ENCODE measurements around the gene DSPP.

DSPP gene

GRCh38 chr4:87579478-87579877 lies 28.9 kb upstream of the DSPP start:
- H3K27ac ChIP-seq (ENCODE audit: extremely low read depth, low read depth, low read length) = no peak overlapping the region
- no peaks in the 10 kb centered on the region for H3K36me3 ChIP-seq (ENCODE audit: control insufficient read depth in 2 of 2, insufficient read depth in 1 of 2, low read length in 2 of 2)
- POLR2A ChIA-PET = no interaction called here
- no peaks in the 10 kb centered on the region for H3K9me3 ChIP-seq (ENCODE audit: control insufficient read depth, insufficient read depth, low read depth, low read length)
- H3K4me3 ChIP-seq (ENCODE audit: low read depth, low read length) = no peak overlapping the region
- no peak for TF ChIP-seq PRDM4 (tag by site-specific recombination; IDR thresholded peaks at IDR 0.05)
- no peak for TF ChIP-seq ZFHX2 (tag by site-specific recombination; conservative IDR thresholded peaks at IDR 0.05)
- no peak for TF ChIP-seq HOXC10 (CRISPR knock-in tag; IDR thresholded peaks at IDR 0.05)
- CTCF ChIA-PET = interaction anchor here (0.7 kb wide), 1 partner anchor 90 kb away, joined by 3 read pairs; no protein-coding TSS in a partner anchor
- H3K4me1 ChIP-seq (ENCODE audit: control insufficient read depth, insufficient read depth, low read length) = no peaks in the 10 kb centered on the region

- CTCF ChIA-PET = interaction anchor here (0.7 to 0.9 kb wide), 2 partner anchors 90 to 307 kb away, joined by 3 read pairs; no protein-coding TSS in a partner anchor
These were observed 28.3 kb upstream of the DSPP start for GRCh38 chr4:87580057-87580456.

More at GRCh38 chr4:87580057-87580456, 28.3 kb upstream of the DSPP start:
- H3K4me3 ChIP-seq (ENCODE audit: low read depth, low read length) = no peak overlapping the region
- H3K36me3 ChIP-seq (ENCODE audit: control insufficient read depth in 2 of 2, insufficient read depth in 1 of 2, low read length in 2 of 2) = no peaks in the 10 kb centered on the region
- TF ChIP-seq REST (tag by site-specific recombination; IDR thresholded peaks at IDR 0.05) (no peak), ZBTB49 (tag by site-specific recombination; IDR thresholded peaks at IDR 0.05; ENCODE audit: low read depth) (no peak), ZNF341 (tag by site-specific recombination; IDR thresholded peaks at IDR 0.05; ENCODE audit: low read depth) (no peak), ZNF629 (tag by site-specific recombination; IDR thresholded peaks at IDR 0.05) (no peak), ZNF530 (tag by site-specific recombination; IDR thresholded peaks at IDR 0.05; ENCODE audit: low read depth) (no peak)
- H3K27ac ChIP-seq (ENCODE audit: extremely low read depth, low read depth, low read length) = no peak overlapping the region
- H3K4me1 ChIP-seq (ENCODE audit: control insufficient read depth, insufficient read depth, low read length) = no peaks in the 10 kb centered on the region
- POLR2A ChIA-PET = no interaction called here
- no peaks in the 10 kb centered on the region for H3K9me3 ChIP-seq (ENCODE audit: control insufficient read depth, insufficient read depth, low read depth, low read length)
